ENCODE results near the gene SYT14.
A peak's percentile ranks its signal among the peaks of the same experiment; 100 is the strongest.
"Not testable (repeated sequence)": the region's sequence is repeated elsewhere in the genome, so short reads cannot be mapped to it uniquely, and the experiment has no call there.

SYT14 gene

DNA sequence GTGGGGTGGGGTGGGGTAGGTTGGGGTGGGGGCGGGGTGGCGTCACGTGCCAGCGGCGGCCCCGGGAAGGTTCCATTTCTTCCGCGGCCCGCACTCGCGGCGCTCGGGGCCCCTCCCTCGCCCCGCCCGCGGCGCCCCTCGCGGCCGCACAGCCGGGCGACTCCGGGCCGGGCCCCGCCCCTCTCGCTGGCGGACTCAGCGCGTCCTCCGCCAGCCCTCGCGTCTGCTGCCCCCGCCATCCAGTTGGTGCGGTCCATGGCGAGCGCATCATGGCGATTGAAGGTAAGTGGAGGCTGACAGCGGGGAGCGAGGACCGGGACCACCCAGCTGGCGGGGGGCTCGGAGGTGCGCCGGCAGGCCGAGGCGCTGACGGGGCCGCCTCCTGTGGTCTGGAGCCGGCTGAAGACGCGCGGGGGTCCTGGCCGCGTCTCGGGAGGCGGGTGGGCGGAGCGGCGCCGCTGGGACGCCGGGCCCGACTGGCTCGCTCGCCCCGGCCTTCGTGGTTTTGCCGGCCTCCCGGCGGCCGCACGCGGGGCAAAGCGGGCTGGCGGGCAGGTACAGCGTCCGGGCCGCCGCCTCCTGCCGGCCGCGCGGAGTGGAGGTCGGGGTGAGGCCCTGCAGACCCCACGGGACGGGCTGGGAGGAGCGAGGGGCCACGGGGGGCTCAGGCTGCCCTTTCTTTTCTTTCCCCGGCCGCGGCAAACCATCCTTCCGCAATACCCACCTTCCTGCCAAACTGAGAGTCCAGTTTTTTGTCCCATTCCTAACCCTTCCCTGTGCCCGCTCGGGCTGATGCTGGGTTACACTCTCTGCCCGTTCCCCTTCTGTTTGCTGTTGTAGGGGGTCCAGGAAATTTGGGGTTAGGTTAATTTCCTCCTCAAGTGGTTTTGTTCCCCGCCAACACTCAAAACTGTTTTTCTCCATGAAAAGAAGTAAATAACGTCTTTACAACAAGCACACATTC, at the start of gene SYT14:
Gene SYT14 (plus strand): TSS at position 222 of the 964 bp plus-strand sequence. CDS start 48 bp downstream, at position 270.
- H3K27ac ChIP-seq, result peak within 1 kb of the TSS; percentile 63

DNA sequence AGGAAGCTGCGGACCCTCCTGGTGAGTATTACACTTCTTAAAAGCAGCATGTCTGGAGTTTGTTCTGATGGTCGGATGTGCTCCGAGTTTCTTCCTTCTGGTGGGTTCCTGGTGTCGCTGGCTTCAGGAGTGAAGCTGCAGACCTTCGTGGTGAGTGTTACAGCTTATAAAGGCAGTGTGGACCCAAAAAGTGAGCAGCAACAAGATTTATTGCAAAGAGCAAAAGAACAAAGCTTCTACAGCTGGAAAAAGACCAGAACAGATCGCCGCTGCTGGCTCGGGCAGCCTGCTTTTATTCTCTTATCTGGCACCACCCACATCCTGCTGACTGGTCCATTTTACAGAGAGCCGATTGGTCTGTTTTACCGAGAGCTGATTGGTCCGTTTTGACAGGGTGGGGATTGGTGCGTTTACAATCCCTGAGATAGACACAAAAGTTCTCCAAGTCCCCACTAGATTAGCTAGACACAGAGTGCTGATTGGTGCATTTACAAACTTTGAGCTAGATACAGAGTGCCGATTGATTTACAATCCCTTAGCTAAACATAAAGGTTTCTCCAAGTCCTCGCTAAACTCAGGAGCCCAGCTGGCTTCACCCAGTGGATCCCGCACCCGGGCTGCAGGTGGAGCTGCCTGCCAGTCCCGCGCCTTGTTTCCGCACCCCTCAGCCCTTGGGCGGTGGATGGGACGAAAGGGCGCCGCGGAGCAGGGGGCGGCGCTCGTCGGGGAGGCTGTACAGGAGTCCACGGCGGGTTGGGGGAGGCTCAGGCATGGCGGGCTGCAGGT, 49.5 kb upstream of the SYT14 start:
- H3K27ac ChIP-seq, result not testable (repeated sequence)

More for the DNA sequence above, at the start of gene SYT14:
- TF ChIP-seq, protein P1, sequence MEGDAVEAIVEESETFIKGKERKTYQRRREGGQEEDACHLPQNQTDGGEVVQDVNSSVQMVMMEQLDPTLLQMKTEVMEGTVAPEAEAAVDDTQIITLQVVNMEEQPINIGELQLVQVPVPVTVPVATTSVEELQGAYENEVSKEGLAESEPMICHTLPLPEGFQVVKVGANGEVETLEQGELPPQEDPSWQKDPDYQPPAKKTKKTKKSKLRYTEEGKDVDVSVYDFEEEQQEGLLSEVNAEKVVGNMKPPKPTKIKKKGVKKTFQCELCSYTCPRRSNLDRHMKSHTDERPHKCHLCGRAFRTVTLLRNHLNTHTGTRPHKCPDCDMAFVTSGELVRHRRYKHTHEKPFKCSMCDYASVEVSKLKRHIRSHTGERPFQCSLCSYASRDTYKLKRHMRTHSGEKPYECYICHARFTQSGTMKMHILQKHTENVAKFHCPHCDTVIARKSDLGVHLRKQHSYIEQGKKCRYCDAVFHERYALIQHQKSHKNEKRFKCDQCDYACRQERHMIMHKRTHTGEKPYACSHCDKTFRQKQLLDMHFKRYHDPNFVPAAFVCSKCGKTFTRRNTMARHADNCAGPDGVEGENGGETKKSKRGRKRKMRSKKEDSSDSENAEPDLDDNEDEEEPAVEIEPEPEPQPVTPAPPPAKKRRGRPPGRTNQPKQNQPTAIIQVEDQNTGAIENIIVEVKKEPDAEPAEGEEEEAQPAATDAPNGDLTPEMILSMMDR (conservative IDR thresholded peaks at IDR 0.05), result no peak

DNA sequence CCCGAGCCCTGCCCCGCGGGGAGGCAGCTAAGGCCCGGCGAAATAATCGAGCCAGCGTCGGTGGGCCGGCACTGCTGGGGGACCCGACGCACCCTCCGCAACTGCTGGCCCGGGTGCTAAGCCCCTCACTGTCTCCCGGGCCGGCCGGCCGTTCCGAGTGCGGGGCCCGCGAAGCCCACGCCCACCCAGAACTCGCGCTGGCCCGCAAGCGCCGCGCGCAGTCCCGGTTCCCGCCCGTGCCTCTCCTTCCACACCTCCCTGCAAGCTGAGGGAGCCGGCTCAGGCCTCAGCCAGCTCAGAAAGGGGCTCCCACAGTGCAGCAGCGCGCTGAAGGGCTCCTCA, 49.0 kb upstream of the SYT14 start:
- TF ChIP-seq, protein P1 (conservative IDR thresholded peaks at IDR 0.05), result no peak
- no peak overlapping the region for H3K27ac ChIP-seq

DNA sequence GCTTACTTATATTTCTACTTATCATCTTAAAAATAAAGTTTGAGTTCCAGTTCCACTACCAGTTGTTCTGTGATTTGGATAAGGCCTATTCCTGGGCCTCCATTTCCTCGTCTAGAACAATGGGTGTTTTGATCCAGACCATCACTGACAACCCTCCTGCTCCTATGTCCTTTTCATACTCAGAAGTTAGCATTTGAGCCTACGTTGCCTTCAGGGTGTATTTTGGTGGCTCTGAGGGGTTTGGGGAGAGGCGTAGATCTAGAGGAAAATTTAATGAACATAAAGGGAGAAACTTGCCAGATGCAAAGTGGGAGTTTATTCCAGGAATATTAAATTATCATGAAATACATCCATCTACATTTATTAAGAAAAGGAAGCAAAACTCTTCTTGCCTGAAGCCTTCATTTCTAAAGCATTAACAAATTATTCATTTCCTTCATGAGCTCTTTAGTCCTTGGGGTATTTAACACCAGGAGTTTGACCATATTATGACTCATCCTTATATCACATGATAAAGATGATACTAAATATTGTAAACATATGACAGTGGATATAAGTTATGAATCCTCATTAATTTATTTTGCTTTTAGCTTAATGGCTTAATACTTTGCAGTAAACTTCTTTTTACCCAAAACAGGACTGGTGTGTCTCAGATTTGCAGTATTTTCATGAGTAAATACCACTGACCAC, 47.2 kb upstream of the SYT14 start:
- TF ChIP-seq, protein P1 (conservative IDR thresholded peaks at IDR 0.05), result no peak
- no peak overlapping the region for H3K27ac ChIP-seq

DNA sequence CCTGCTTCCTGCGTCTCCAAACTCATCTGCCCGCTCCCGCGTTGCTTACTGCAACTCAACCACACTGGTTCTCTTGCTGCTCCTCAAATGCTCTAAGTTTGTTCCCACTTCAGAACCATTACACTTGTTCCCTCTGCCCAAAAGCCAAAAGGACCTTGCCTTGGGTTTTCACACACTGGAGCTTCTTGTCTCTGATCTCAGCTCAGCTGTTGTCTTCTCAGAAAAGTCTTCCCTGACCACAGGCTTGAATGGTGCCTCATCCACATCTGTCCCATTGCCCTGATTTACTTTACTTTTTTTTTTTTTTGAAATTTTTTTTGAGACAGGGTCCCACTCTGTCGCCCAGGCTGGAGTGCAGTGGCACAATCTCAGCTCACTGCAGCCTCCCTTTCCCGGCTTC, 44.3 kb upstream of the SYT14 start:
- H3K27ac ChIP-seq, result no peak overlapping the region
- TF ChIP-seq, protein P1 (conservative IDR thresholded peaks at IDR 0.05), result no peak

DNA sequence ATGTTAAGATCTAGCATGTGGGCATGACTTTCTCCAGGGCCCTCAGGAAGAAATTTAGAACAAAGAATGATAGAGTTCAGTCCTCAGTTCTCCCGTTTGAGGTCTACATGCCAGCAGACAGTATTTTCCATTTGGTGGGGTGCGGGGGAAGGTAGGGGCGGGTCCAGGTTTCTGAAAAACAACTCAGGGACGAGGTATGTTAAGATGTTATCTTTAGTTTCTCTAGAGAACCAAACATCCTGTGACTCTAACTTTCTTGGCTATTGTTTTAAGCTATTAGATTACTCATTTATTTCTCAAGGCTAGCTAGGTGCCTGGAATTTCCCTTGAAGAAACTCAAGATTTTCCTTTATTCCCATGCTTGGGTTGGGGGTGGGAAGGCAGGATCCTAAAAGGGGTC, 42.3 kb upstream of the SYT14 start:
- TF ChIP-seq, protein P1 (conservative IDR thresholded peaks at IDR 0.05), result no peak
- no peak overlapping the region for H3K27ac ChIP-seq

DNA sequence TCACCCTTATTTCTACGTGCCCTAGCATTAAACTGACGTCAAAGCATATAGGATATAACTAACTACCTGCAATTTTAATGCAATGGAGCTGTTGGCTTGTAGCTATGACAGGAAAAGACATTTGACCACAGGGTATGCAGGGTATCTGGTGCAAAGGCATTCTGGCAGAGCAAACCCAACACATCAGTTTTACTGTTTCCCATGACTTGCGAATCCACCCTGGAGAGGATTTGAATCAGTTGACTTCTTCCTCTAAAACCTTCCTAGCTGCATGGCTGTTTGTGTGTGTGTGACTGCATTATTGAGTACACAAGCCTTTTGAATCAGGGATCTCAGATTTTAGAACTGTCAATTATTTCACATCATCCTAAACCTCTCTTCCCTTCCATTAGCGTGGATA, 41.7 kb upstream of the SYT14 start:
- H3K27ac ChIP-seq, result no peak overlapping the region
- TF ChIP-seq, protein P1 (conservative IDR thresholded peaks at IDR 0.05), result no peak

GRCh38 chr1:209898271-209898670, 39.7 kb upstream of the SYT14 start:
- H3K27ac ChIP-seq, result not testable (repeated sequence)

DNA sequence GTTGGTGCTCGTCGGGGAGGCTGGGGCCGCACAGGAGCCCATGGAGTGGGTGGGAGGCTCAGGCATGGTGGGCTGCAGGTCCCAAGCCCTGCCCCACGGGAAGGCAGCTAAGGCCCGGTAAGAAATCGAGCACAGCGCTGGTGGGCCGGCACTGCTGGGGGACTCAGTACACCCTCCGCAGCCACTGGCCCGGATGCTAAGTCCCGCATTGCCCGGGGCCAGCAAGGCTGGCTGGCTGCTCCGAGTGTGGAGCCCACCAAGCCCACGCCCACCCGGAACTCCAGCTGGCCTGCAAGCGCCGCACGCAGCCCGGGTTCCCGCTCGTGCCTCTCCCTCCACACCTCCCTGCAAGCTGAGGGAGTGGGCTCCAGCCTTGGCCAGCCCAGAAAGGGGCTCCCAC, 39.2 kb upstream of the SYT14 start:
- H3K27ac ChIP-seq, result not testable (repeated sequence)
